NB4 (cell line): ENCODE measurements around the gene XPO5.

ENCODE experiments used
- CTCF ChIP-seq: IDR thresholded peaks from one replicate; pipeline ENCODE4 v1.5.1; 2012; ENCODE audit warnings: low read depth, low read length
- POLR2A ChIP-seq: IDR thresholded peaks from 2 replicates; pipeline ENCODE4 v1.6.1; 2011; ENCODE audit warnings: mild to moderate bottlenecking; ENCODE audit not compliant: insufficient read length; ENCODE audit errors: extremely low read depth

- TF ChIP-seq POLR2A (no peak), CTCF (no peak)
Observed at GRCh38 chr6:43515808-43516207, 60.0 kb downstream of the XPO5 start.
